DND-41 (cell line): ENCODE data around the gene AAGAB.

Experiments used
- ATAC-seq: fragments of 200-7000 bp; cut with Tn5 transposase; 3 replicates; pipeline ENCODE4 v1.9.1; 2021; ENCODE audit warnings: low read depth; ENCODE audit not compliant: insufficient read depth
- DNase-seq: peaks from one replicate; pipeline ENCODE4 v3.0.0-alpha.2; 2020
- H2AFZ ChIP-seq: 2 replicates; pipeline ENCODE4 v1.6.0; 2012; ENCODE audit warnings: low read depth, low read length
- H3K27ac ChIP-seq: 2 replicates; pipeline ENCODE4 v1.5.1; 2012; ENCODE audit warnings: low read length, inconsistent platforms
- H3K27me3 ChIP-seq: fragments of 200-600 bp; sonication (generic); 2 replicates; pipeline ENCODE4 v1.6.0; 2012; ENCODE audit warnings: low read length, mild to moderate bottlenecking, inconsistent platforms; ENCODE audit not compliant: insufficient read depth, poor library complexity
- H3K36me3 ChIP-seq: 2 replicates; pipeline ENCODE4 v1.5.1; 2012; ENCODE audit warnings: low read length, inconsistent platforms; ENCODE audit not compliant: insufficient read depth
- H3K4me1 ChIP-seq: 2 replicates; pipeline ENCODE4 v1.5.1; 2012; ENCODE audit warnings: mild to moderate bottlenecking, low read length; ENCODE audit not compliant: insufficient read depth
- H3K4me2 ChIP-seq: 2 replicates; pipeline ENCODE4 v1.6.0; 2012; ENCODE audit warnings: mild to moderate bottlenecking, moderate library complexity, low read length, inconsistent platforms; ENCODE audit not compliant: insufficient read depth
- H3K4me3 ChIP-seq, 2 experiments: fragments of 200-600 bp in 1 of 2; shearing (Covaris generic) in 1 of 2; 2 replicates each; pipeline ENCODE4 v1.5.1; 2012 to 2016; ENCODE audit warnings: inconsistent platforms in 2 of 2, low read length in 2 of 2, mild to moderate bottlenecking in 2 of 2, low read depth in 1 of 2, moderate library complexity in 1 of 2
- H3K79me2 ChIP-seq: 2 replicates; pipeline ENCODE4 v1.6.0; 2012; ENCODE audit warnings: low read length, inconsistent platforms; ENCODE audit not compliant: insufficient read depth
- H3K9ac ChIP-seq: 2 replicates; pipeline ENCODE4 v1.6.0; 2012; ENCODE audit warnings: low read depth, mild to moderate bottlenecking, inconsistent platforms, low read length, moderate library complexity
- H3K9me3 ChIP-seq: 2 replicates; pipeline ENCODE4 v1.5.1; 2012; ENCODE audit warnings: low read length, moderate library complexity, mild to moderate bottlenecking, inconsistent platforms; ENCODE audit not compliant: insufficient read depth, severe bottlenecking
- H4K20me1 ChIP-seq: 2 replicates; pipeline ENCODE4 v1.6.0; 2012; ENCODE audit warnings: low read length; ENCODE audit not compliant: insufficient read depth
- EZH2 ChIP-seq: IDR thresholded peaks from 3 replicates; pipeline ENCODE4 v1.6.1; 2012; ENCODE audit warnings: borderline replicate concordance, low read depth, mild to moderate bottlenecking, moderate library complexity, low read length, inconsistent platforms; ENCODE audit not compliant: severe bottlenecking
- TF ChIP-seq, protein P1 (sequence below): IDR thresholded peaks from 2 replicates; pipeline ENCODE4 v1.5.1; 2012; ENCODE audit warnings: borderline replicate concordance, low read length, moderate library complexity, mild to moderate bottlenecking; ENCODE audit not compliant: poor library complexity, severe bottlenecking; ENCODE audit errors: extremely low read depth

The AAGAB gene

DNA sequence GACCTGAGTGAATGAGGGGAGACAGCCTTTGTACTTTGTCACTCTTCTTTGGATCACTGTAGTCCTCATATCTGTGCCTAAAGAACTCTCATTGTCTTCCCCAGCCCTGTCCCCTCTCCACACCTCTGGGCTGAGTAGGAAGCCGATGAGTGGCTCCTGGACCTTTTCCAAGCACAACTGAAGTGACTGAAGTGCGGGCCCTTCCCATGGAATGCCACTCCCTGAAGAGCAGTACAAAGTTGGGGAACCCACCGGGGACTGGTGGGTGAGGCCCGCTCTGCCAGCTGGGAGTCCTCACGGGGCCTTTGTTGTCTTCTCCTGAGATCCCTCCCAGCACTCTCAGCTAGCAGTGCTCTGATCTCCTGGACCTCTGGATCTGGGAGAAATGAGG lies 90.1 kb downstream of the AAGAB start:
- H3K27me3 ChIP-seq: no peaks in the 10 kb centered on the region
- no peaks in the 10 kb centered on the region for H3K36me3 ChIP-seq
- ATAC-seq (no peak), DNase-seq (no peak)
- no peaks in the 10 kb centered on the region for H4K20me1 ChIP-seq
- no peak overlapping the region for H3K9ac ChIP-seq
- no peaks in the 10 kb centered on the region for H3K79me2 ChIP-seq
- no peaks in the 10 kb centered on the region for H3K9me3 ChIP-seq
- H3K27ac ChIP-seq: no peak overlapping the region
- H3K4me1 ChIP-seq: no peaks in the 10 kb centered on the region
- no peak overlapping the region for H3K4me3 ChIP-seq
- H3K4me2 ChIP-seq: no peak overlapping the region
- no peak overlapping the region for H2AFZ ChIP-seq
- TF ChIP-seq EZH2: no peak

DNA sequence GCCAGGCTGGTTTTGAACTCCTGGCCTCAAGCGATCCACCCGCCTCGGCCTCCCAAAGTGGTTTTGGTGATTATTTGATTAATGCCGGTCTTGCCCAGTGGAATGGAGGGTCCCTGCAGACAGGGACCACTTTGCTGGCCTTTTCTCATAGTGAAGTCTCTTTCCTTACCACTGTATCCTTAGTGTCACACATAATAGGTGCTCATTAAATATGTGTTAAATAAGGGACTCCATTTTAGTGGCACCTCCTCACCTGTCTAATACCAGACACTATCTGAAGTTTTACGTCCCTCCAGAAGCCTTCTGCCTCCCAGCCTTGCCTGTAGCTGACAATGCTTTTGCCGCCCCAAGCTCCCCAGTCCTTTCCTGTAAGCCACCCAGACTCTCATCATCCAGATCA lies 91.3 kb downstream of the AAGAB start:
- H3K4me1 ChIP-seq: no peaks in the 10 kb centered on the region
- H3K27me3 ChIP-seq: no peaks in the 10 kb centered on the region
- no peak for ATAC-seq
- no peak overlapping the region for H3K9ac ChIP-seq
- no peak overlapping the region for H2AFZ ChIP-seq
- TF ChIP-seq, protein P1, sequence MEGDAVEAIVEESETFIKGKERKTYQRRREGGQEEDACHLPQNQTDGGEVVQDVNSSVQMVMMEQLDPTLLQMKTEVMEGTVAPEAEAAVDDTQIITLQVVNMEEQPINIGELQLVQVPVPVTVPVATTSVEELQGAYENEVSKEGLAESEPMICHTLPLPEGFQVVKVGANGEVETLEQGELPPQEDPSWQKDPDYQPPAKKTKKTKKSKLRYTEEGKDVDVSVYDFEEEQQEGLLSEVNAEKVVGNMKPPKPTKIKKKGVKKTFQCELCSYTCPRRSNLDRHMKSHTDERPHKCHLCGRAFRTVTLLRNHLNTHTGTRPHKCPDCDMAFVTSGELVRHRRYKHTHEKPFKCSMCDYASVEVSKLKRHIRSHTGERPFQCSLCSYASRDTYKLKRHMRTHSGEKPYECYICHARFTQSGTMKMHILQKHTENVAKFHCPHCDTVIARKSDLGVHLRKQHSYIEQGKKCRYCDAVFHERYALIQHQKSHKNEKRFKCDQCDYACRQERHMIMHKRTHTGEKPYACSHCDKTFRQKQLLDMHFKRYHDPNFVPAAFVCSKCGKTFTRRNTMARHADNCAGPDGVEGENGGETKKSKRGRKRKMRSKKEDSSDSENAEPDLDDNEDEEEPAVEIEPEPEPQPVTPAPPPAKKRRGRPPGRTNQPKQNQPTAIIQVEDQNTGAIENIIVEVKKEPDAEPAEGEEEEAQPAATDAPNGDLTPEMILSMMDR: no peak
- TF ChIP-seq EZH2: no peak
- no peaks in the 10 kb centered on the region for H4K20me1 ChIP-seq
- H3K79me2 ChIP-seq: no peaks in the 10 kb centered on the region
- DNase-seq: no peak
- H3K36me3 ChIP-seq: no peaks in the 10 kb centered on the region
- no peak overlapping the region for H3K4me3 ChIP-seq
- H3K9me3 ChIP-seq: no peaks in the 10 kb centered on the region
- no peak overlapping the region for H3K4me2 ChIP-seq
- no peak overlapping the region for H3K27ac ChIP-seq

DNA sequence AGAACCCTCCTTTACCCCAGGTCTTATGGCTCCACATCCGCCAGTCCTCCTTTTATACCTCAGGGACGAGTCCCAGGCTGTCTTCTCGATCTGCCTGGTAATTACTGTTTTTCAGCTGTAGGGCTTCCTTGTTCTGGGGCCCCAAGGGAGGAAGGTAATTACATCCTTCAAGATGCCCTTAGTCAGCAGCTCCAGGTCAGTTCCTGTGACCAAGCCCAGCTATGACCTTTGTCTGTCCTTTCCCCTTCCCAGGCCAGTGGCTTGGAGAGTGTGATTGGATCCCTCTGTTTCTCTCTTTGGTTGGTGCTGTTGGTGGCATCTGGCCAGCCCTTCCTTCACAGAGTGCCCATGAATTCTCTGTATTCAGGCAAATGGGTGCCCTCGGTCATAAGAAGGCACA lies 92.6 kb downstream of the AAGAB start:
- TF ChIP-seq EZH2: no peak
- TF ChIP-seq, protein P1: no peak
- Histone ChIP-seq H2AFZ (no peak overlapping the region), H3K79me2 (no peaks in the 10 kb centered on the region), H3K9ac (no peak overlapping the region), H3K27ac (no peak overlapping the region), H4K20me1 (no peaks in the 10 kb centered on the region), H3K9me3 (no peaks in the 10 kb centered on the region), H3K27me3 (no peaks in the 10 kb centered on the region), H3K4me2 (no peak overlapping the region), H3K36me3 (no peaks in the 10 kb centered on the region), H3K4me3 (no peak overlapping the region), H3K4me1 (no peaks in the 10 kb centered on the region)
- ATAC-seq (no peak), DNase-seq (no peak)

DNA sequence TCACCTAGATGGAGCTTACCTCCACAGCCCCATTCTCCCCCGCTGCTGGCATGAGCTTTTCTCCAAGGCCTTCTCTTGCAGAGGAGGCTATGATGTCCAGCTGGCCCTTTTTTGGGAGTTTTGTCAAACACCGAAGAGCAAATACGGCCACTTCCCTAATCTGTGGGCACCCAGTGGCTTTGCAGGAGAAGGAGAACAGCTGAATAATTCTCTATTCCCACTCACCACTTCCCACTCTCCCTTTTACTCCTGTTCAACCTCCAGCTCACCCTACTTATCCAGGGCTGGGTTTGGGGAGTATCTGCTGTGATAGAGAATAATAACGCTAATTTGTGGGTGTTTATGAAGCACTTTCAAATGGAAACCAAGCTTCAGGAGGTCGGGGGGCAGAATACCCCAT lies 93.0 kb downstream of the AAGAB start:
- H4K20me1 ChIP-seq: no peaks in the 10 kb centered on the region
- H3K4me2 ChIP-seq: no peak overlapping the region
- H3K4me1 ChIP-seq: no peaks in the 10 kb centered on the region
- no peaks in the 10 kb centered on the region for H3K36me3 ChIP-seq
- no peak overlapping the region for H3K4me3 ChIP-seq
- no peaks in the 10 kb centered on the region for H3K27me3 ChIP-seq
- no peaks in the 10 kb centered on the region for H3K9me3 ChIP-seq
- no peak for TF ChIP-seq EZH2
- TF ChIP-seq, protein P1: no peak
- no peak for ATAC-seq
- H3K9ac ChIP-seq: no peak overlapping the region
- H2AFZ ChIP-seq: no peak overlapping the region
- no peaks in the 10 kb centered on the region for H3K79me2 ChIP-seq
- no peak overlapping the region for H3K27ac ChIP-seq
- no peak for DNase-seq
